ENCODE measurements around the gene WDR47. TPM values are rescaled to one million over a fixed set of nuclear protein-coding genes. Genes with fewer than 3 reads are reported as not detected.
"Not testable (repeated sequence)": the region's sequence is repeated elsewhere in the genome, so short reads cannot be mapped to it uniquely, and the experiment has no call there.

WDR47 gene
- total RNA-seq, 1 donor from 2014 or later: 13.0 TPM

- H3K27ac ChIP-seq (ENCODE audit: low read depth, low read length); H3K36me3 ChIP-seq (ENCODE audit: control insufficient read depth in 3 of 3, insufficient read depth in 3 of 3, low read length in 3 of 3): not testable (repeated sequence)
Observed at GRCh38 chr1:109052145-109052544, 10.2 kb upstream of the WDR47 start.

GRCh38 chr1:109050228-109050995 lies 8.5 kb upstream of the WDR47 start:
- no peaks in the 10 kb centered on the region for H3K36me3 ChIP-seq (ENCODE audit: control insufficient read depth in 3 of 3, insufficient read depth in 3 of 3, low read length in 3 of 3)
- H3K9ac ChIP-seq (ENCODE audit: low read depth in 1 of 3, low read length in 3 of 3): no peak overlapping the region
- H3K9me3 ChIP-seq (ENCODE audit: control insufficient read depth in 3 of 3, low read length in 3 of 3): no peaks in the 10 kb centered on the region
- no peak overlapping the region for H3K4me3 ChIP-seq (ENCODE audit: low read length in 3 of 3)
- H3K27ac ChIP-seq (ENCODE audit: low read depth, low read length): no peak overlapping the region
- H3K4me1 ChIP-seq (ENCODE audit: control insufficient read depth in 3 of 3, insufficient read depth in 3 of 3, low read length in 3 of 3): no peaks in the 10 kb centered on the region
- no peaks in the 10 kb centered on the region for H3K27me3 ChIP-seq (ENCODE audit: control insufficient read depth in 3 of 3, insufficient read depth in 3 of 3, low read length in 3 of 3)

More at GRCh38 chr1:109052145-109052544, 10.2 kb upstream of the WDR47 start:
- not testable (repeated sequence) for H3K27me3 ChIP-seq (ENCODE audit: control insufficient read depth in 3 of 3, insufficient read depth in 3 of 3, low read length in 3 of 3); H3K9me3 ChIP-seq (ENCODE audit: control insufficient read depth in 3 of 3, low read length in 3 of 3); H3K4me3 ChIP-seq (ENCODE audit: low read length in 3 of 3); H3K4me1 ChIP-seq (ENCODE audit: control insufficient read depth in 3 of 3, insufficient read depth in 3 of 3, low read length in 3 of 3); H3K9ac ChIP-seq (ENCODE audit: low read depth in 1 of 3, low read length in 3 of 3)

GRCh38 chr1:109048335-109048734 lies 6.4 kb upstream of the WDR47 start:
- Histone ChIP-seq H3K4me3 (ENCODE audit: low read length in 3 of 3) (no peak overlapping the region), H3K27ac (ENCODE audit: low read depth, low read length) (no peak overlapping the region), H3K36me3 (ENCODE audit: control insufficient read depth in 3 of 3, insufficient read depth in 3 of 3, low read length in 3 of 3) (no peaks in the 10 kb centered on the region), H3K9ac (ENCODE audit: low read depth in 1 of 3, low read length in 3 of 3) (no peak overlapping the region), H3K9me3 (ENCODE audit: control insufficient read depth in 3 of 3, low read length in 3 of 3) (no peaks in the 10 kb centered on the region), H3K27me3 (ENCODE audit: control insufficient read depth in 3 of 3, insufficient read depth in 3 of 3, low read length in 3 of 3) (no peaks in the 10 kb centered on the region), H3K4me1 (ENCODE audit: control insufficient read depth in 3 of 3, insufficient read depth in 3 of 3, low read length in 3 of 3) (no peaks in the 10 kb centered on the region)

- Histone ChIP-seq H3K27ac (ENCODE audit: low read depth, low read length) (no peak overlapping the region), H3K4me1 (ENCODE audit: control insufficient read depth in 3 of 3, insufficient read depth in 3 of 3, low read length in 3 of 3) (no peaks in the 10 kb centered on the region), H3K27me3 (ENCODE audit: control insufficient read depth in 3 of 3, insufficient read depth in 3 of 3, low read length in 3 of 3) (no peaks in the 10 kb centered on the region), H3K4me3 (ENCODE audit: low read length in 3 of 3) (no peak overlapping the region), H3K36me3 (ENCODE audit: control insufficient read depth in 3 of 3, insufficient read depth in 3 of 3, low read length in 3 of 3) (no peaks in the 10 kb centered on the region), H3K9me3 (ENCODE audit: control insufficient read depth in 3 of 3, low read length in 3 of 3) (no peaks in the 10 kb centered on the region), H3K9ac (ENCODE audit: low read depth in 1 of 3, low read length in 3 of 3) (no peak overlapping the region)
Observed at GRCh38 chr1:109047339-109047738, 5.4 kb upstream of the WDR47 start.

GRCh38 chr1:109046671-109047070 lies 4.8 kb upstream of the WDR47 start:
- Histone ChIP-seq H3K36me3 (ENCODE audit: control insufficient read depth in 3 of 3, insufficient read depth in 3 of 3, low read length in 3 of 3) (no peaks in the 10 kb centered on the region), H3K9ac (ENCODE audit: low read depth in 1 of 3, low read length in 3 of 3) (no peak overlapping the region), H3K9me3 (ENCODE audit: control insufficient read depth in 3 of 3, low read length in 3 of 3) (no peaks in the 10 kb centered on the region), H3K27me3 (ENCODE audit: control insufficient read depth in 3 of 3, insufficient read depth in 3 of 3, low read length in 3 of 3) (no peaks in the 10 kb centered on the region), H3K27ac (ENCODE audit: low read depth, low read length) (no peak overlapping the region), H3K4me3 (ENCODE audit: low read length in 3 of 3) (no peak overlapping the region), H3K4me1 (ENCODE audit: control insufficient read depth in 3 of 3, insufficient read depth in 3 of 3, low read length in 3 of 3) (no peaks in the 10 kb centered on the region)

GRCh38 chr1:109045595-109045994 lies 3.7 kb upstream of the WDR47 start:
- Histone ChIP-seq H3K27me3 (ENCODE audit: control insufficient read depth in 3 of 3, insufficient read depth in 3 of 3, low read length in 3 of 3) (no peaks in the 10 kb centered on the region), H3K27ac (ENCODE audit: low read depth, low read length) (no peak overlapping the region), H3K4me3 (ENCODE audit: low read length in 3 of 3) (no peak overlapping the region), H3K9ac (ENCODE audit: low read depth in 1 of 3, low read length in 3 of 3) (no peak overlapping the region), H3K4me1 (ENCODE audit: control insufficient read depth in 3 of 3, insufficient read depth in 3 of 3, low read length in 3 of 3) (peaks cover under 1 to 2% (median under 1%) of the 10 kb centered on the region in 3 donors), H3K9me3 (ENCODE audit: control insufficient read depth in 3 of 3, low read length in 3 of 3) (no peaks in the 10 kb centered on the region), H3K36me3 (ENCODE audit: control insufficient read depth in 3 of 3, insufficient read depth in 3 of 3, low read length in 3 of 3) (no peaks in the 10 kb centered on the region)

- Histone ChIP-seq H3K27me3 (ENCODE audit: control insufficient read depth in 3 of 3, insufficient read depth in 3 of 3, low read length in 3 of 3) (no peaks in the 10 kb centered on the region), H3K27ac (ENCODE audit: low read depth, low read length) (peak overlapping the region; percentile 81), H3K4me3 (ENCODE audit: low read length in 3 of 3) (peak overlapping the region; percentile 84 to 94 (median 91)), H3K9ac (ENCODE audit: low read depth in 1 of 3, low read length in 3 of 3) (peak overlapping the region; percentile 81 to 89 (median 85)), H3K9me3 (ENCODE audit: control insufficient read depth in 3 of 3, low read length in 3 of 3) (no peaks in the 10 kb centered on the region), H3K36me3 (ENCODE audit: control insufficient read depth in 3 of 3, insufficient read depth in 3 of 3, low read length in 3 of 3) (no peaks in the 10 kb centered on the region), H3K4me1 (ENCODE audit: control insufficient read depth in 3 of 3, insufficient read depth in 3 of 3, low read length in 3 of 3) (peaks cover 2 to 7% (median 5%) of the 10 kb centered on the region in 3 donors)
Observed at GRCh38 chr1:109040989-109041620, 797 bp downstream of the WDR47 start.

- no peak overlapping the region for H3K27ac ChIP-seq (ENCODE audit: low read depth, low read length)
- peak overlapping the region in 2 of 3 donors; percentile 43 to 59 for H3K9ac ChIP-seq (ENCODE audit: low read depth in 1 of 3, low read length in 3 of 3)
Observed at GRCh38 chr1:109040627-109040988, 1.3 kb downstream of the WDR47 start.

GRCh38 chr1:109034382-109034781 lies 7.5 kb downstream of the WDR47 start:
- Histone ChIP-seq H3K36me3 (ENCODE audit: control insufficient read depth in 3 of 3, insufficient read depth in 3 of 3, low read length in 3 of 3) (no peaks in the 10 kb centered on the region), H3K9ac (ENCODE audit: low read depth in 1 of 3, low read length in 3 of 3) (no peak overlapping the region), H3K4me1 (ENCODE audit: control insufficient read depth in 3 of 3, insufficient read depth in 3 of 3, low read length in 3 of 3) (no peaks in the 10 kb centered on the region), H3K27me3 (ENCODE audit: control insufficient read depth in 3 of 3, insufficient read depth in 3 of 3, low read length in 3 of 3) (no peaks in the 10 kb centered on the region), H3K4me3 (ENCODE audit: low read length in 3 of 3) (no peak overlapping the region), H3K27ac (ENCODE audit: low read depth, low read length) (no peak overlapping the region), H3K9me3 (ENCODE audit: control insufficient read depth in 3 of 3, low read length in 3 of 3) (no peaks in the 10 kb centered on the region)

More at GRCh38 chr1:109040627-109040988, 1.3 kb downstream of the WDR47 start:
- Histone ChIP-seq H3K4me1 (ENCODE audit: control insufficient read depth in 3 of 3, insufficient read depth in 3 of 3, low read length in 3 of 3) (peaks cover 2 to 7% (median 5%) of the 10 kb centered on the region in 3 donors), H3K36me3 (ENCODE audit: control insufficient read depth in 3 of 3, insufficient read depth in 3 of 3, low read length in 3 of 3) (no peaks in the 10 kb centered on the region), H3K4me3 (ENCODE audit: low read length in 3 of 3) (peak overlapping the region; percentile 84 to 94 (median 91)), H3K9me3 (ENCODE audit: control insufficient read depth in 3 of 3, low read length in 3 of 3) (no peaks in the 10 kb centered on the region), H3K27me3 (ENCODE audit: control insufficient read depth in 3 of 3, insufficient read depth in 3 of 3, low read length in 3 of 3) (no peaks in the 10 kb centered on the region)

GRCh38 chr1:109029493-109029892 lies 12.4 kb downstream of the WDR47 start:
- not testable (repeated sequence) for H3K36me3 ChIP-seq (ENCODE audit: control insufficient read depth in 3 of 3, insufficient read depth in 3 of 3, low read length in 3 of 3); H3K4me1 ChIP-seq (ENCODE audit: control insufficient read depth in 3 of 3, insufficient read depth in 3 of 3, low read length in 3 of 3); H3K9me3 ChIP-seq (ENCODE audit: control insufficient read depth in 3 of 3, low read length in 3 of 3); H3K4me3 ChIP-seq (ENCODE audit: low read length in 3 of 3); H3K9ac ChIP-seq (ENCODE audit: low read depth in 1 of 3, low read length in 3 of 3); H3K27me3 ChIP-seq (ENCODE audit: control insufficient read depth in 3 of 3, insufficient read depth in 3 of 3, low read length in 3 of 3); H3K27ac ChIP-seq (ENCODE audit: low read depth, low read length)
